ENCODE data around the gene DLST. TPM values are rescaled to one million over a fixed set of nuclear protein-coding genes. Genes with fewer than 3 reads are reported as not detected.

DLST gene
- polyA plus RNA-seq, 3 donors, result 6.7 to 76.5 (median 7.3) TPM

DNA sequence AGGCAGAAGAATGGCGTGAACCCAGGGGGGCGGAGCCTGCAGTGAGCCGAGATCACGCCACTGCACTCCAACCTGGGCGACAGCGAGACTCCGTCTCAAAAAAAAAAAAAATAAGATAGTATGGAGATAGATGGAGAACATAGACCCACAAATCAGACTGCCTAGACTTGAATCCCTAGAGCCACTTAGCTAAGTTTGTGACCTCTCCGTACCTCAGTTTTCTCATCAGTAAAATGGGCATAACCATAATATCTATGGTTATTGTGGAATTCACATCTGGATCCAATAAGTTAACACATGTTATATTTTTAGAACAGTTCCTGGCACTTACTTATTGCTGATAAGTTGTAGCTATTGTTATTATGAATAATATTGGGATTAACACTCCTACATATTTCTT is 13.0 kb upstream of the DLST start:
- WGBS (ENCODE audit: insufficient coverage), result no CpG with 5 or more reads among the region's 8 CpGs
- H3K9me3 Mint-ChIP-seq, result peaks cover 0 to 2% (median 0%) of the 10 kb centered on the region in 7 donors
- H3K27me3 Mint-ChIP-seq (ENCODE audit: low read depth in 3 of 3), result peaks cover 0 to 1% (median 0%) of the 10 kb centered on the region in 3 donors
- no peaks in the 10 kb centered on the region for H3K36me3 ChIP-seq (replicated peaks in 1 of 2; ENCODE audit: control insufficient read depth in 1 of 2, insufficient read depth in 2 of 2, low read length in 2 of 2)
- no peaks in the 10 kb centered on the region for H3K36me3 Mint-ChIP-seq
- no peaks in the 10 kb centered on the region for H3K79me2 ChIP-seq (ENCODE audit: insufficient read depth, low read length)
- H4K20me1 ChIP-seq (ENCODE audit: insufficient read depth, low read length), result no peaks in the 10 kb centered on the region
- H3K27me3 ChIP-seq (ENCODE audit: control insufficient read depth in 2 of 2, insufficient read depth in 2 of 2, low read length in 2 of 2), result no peaks in the 10 kb centered on the region
- H3K4me3 Mint-ChIP-seq, result no peak overlapping the region
- intact Hi-C loops (cut with micrococcal nuclease), result loop anchor here in 1 of 2 donors (10.0 kb wide), 1 partner anchor 216 kb away; no protein-coding TSS in a partner anchor
- peaks cover under 1 to 7% of the 10 kb centered on the region in 2 donors for H3K4me1 ChIP-seq (ENCODE audit: control insufficient read depth in 1 of 2, insufficient read depth in 2 of 2, low read length in 2 of 2)
- H3K4me3 ChIP-seq (replicated peaks in 1 of 3; ENCODE audit: low read depth in 2 of 3, low read length in 3 of 3), result no peak overlapping the region
- H3K9ac ChIP-seq (ENCODE audit: insufficient read depth, low read length, poor library complexity, severe bottlenecking), result no peak overlapping the region
- H2AFZ ChIP-seq (ENCODE audit: insufficient read depth, low read depth, low read length, poor library complexity, severe bottlenecking), result no peak overlapping the region
- no peak overlapping the region for H3K4me2 ChIP-seq (replicated peaks; ENCODE audit: extremely low read depth, low read length, poor library complexity, severe bottlenecking)
- peaks cover 13% of the 10 kb centered on the region for H3K4me1 Mint-ChIP-seq
- TF ChIP-seq, protein P1, sequence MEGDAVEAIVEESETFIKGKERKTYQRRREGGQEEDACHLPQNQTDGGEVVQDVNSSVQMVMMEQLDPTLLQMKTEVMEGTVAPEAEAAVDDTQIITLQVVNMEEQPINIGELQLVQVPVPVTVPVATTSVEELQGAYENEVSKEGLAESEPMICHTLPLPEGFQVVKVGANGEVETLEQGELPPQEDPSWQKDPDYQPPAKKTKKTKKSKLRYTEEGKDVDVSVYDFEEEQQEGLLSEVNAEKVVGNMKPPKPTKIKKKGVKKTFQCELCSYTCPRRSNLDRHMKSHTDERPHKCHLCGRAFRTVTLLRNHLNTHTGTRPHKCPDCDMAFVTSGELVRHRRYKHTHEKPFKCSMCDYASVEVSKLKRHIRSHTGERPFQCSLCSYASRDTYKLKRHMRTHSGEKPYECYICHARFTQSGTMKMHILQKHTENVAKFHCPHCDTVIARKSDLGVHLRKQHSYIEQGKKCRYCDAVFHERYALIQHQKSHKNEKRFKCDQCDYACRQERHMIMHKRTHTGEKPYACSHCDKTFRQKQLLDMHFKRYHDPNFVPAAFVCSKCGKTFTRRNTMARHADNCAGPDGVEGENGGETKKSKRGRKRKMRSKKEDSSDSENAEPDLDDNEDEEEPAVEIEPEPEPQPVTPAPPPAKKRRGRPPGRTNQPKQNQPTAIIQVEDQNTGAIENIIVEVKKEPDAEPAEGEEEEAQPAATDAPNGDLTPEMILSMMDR (IDR thresholded peaks at IDR 0.05), result no peak
- no peak for DNase-seq
- no peaks in the 10 kb centered on the region for H3K9me3 ChIP-seq (replicated peaks in 1 of 2; ENCODE audit: control insufficient read depth in 1 of 2, insufficient read depth in 1 of 2, low read length in 2 of 2)
- H3K27ac ChIP-seq (ENCODE audit: low read depth in 1 of 2, low read length in 2 of 2), result no peak overlapping the region
- H3K27ac Mint-ChIP-seq, result peak overlapping the region in 1 of 7 donors; percentile 23

DNA sequence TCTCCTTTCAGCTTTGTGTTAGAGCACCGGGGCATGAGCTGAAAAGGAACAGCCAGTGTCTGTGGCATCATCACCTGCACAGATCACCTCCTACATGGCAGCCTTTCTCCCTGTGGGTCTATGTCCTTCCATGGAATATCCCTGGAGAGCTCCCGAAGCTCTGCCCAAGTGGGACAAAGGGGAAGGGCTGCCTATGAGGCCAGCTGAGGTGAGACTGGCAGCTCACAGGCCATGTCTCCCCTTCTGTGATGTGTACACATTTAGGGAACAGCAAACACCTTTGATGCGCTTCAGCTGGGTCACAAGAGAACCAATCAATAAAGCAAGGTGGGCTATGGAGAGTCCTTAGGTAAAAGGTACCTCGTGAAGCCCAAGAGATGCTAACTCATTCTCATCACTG is 9.9 kb upstream of the DLST start:
- intact Hi-C loops (cut with micrococcal nuclease), result no loop called here
- Mint-ChIP-seq H3K4me1 (peaks cover 24% of the 10 kb centered on the region), H3K4me3 (no peak overlapping the region), H3K9me3 (peaks cover 0 to 2% (median 0%) of the 10 kb centered on the region in 7 donors), H3K36me3 (no peaks in the 10 kb centered on the region), H3K27ac (no peak overlapping the region), H3K27me3 (ENCODE audit: low read depth in 3 of 3) (peaks cover 0 to 1% (median 1%) of the 10 kb centered on the region in 3 donors)
- TF ChIP-seq, protein P1 (IDR thresholded peaks at IDR 0.05), result no peak
- no peak for DNase-seq
- H3K79me2 ChIP-seq (ENCODE audit: insufficient read depth, low read length), result no peaks in the 10 kb centered on the region
- H3K36me3 ChIP-seq (replicated peaks in 1 of 2; ENCODE audit: control insufficient read depth in 1 of 2, insufficient read depth in 2 of 2, low read length in 2 of 2), result no peaks in the 10 kb centered on the region
- H4K20me1 ChIP-seq (ENCODE audit: insufficient read depth, low read length), result no peaks in the 10 kb centered on the region
- H3K9me3 ChIP-seq (replicated peaks in 1 of 2; ENCODE audit: control insufficient read depth in 1 of 2, insufficient read depth in 1 of 2, low read length in 2 of 2), result no peaks in the 10 kb centered on the region
- H3K4me1 ChIP-seq (ENCODE audit: control insufficient read depth in 1 of 2, insufficient read depth in 2 of 2, low read length in 2 of 2), result peaks cover 12 to 21% of the 10 kb centered on the region in 2 donors
- no peak overlapping the region for H3K27ac ChIP-seq (ENCODE audit: low read depth in 1 of 2, low read length in 2 of 2)
- H3K9ac ChIP-seq (ENCODE audit: insufficient read depth, low read length, poor library complexity, severe bottlenecking), result no peak overlapping the region
- 89% methylated on average over 2 of the region's 4 CpGs for WGBS (ENCODE audit: insufficient coverage)
- H2AFZ ChIP-seq (ENCODE audit: insufficient read depth, low read depth, low read length, poor library complexity, severe bottlenecking), result no peak overlapping the region
- H3K27me3 ChIP-seq (ENCODE audit: control insufficient read depth in 2 of 2, insufficient read depth in 2 of 2, low read length in 2 of 2), result no peaks in the 10 kb centered on the region
- H3K4me2 ChIP-seq (replicated peaks; ENCODE audit: extremely low read depth, low read length, poor library complexity, severe bottlenecking), result no peak overlapping the region
- H3K4me3 ChIP-seq (replicated peaks in 1 of 3; ENCODE audit: low read depth in 2 of 3, low read length in 3 of 3), result no peak overlapping the region
